T-helper 2 cell (primary cell): ENCODE data around the gene SLC13A3.

Experiments
- DNase-seq, 5 experiments: peaks; one replicate each; pipeline versions ENCODE4 v3.0.0 to v3.0.0-alpha.2; 2012 to 2022

The SLC13A3 gene

DNA sequence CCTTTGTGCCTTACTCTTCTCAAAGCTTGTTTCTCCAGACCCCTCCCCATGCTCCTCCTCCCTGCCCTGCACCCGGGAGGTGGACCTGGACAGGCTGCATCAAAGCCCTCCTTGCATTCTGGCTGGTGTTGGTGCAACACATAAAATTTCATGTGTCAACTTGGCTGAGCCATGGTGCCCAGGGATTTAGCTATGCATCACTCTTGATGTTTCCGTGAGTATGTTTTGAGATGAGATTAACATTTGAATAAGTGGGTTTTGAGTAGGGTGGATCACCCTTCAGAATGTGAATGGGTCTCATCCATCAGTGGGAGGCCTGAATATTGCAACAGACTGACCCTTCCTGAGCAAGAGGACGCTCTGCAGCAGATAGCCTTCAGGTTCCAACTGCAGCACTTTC lies 96.4 kb downstream of the SLC13A3 start:
- no peak for DNase-seq

DNA sequence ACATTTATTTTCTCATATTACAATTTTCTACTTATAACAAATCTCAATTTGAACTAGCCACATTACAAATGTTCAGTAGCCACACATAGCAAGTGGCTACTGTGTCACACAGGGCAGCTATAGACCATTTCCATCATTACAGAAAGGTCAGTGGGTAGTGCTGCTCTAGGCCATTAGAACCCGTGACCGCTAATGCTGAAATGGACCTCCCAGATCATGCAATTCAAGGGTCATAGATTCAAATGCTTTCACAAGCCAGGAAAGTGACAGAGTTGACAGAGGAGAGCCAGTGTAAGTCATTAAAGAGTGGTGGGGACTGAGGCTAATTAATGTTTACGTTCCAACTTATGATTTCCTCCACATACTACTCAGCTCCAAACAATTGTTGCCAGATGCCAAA lies 97.3 kb downstream of the SLC13A3 start:
- DNase-seq = no peak

DNA sequence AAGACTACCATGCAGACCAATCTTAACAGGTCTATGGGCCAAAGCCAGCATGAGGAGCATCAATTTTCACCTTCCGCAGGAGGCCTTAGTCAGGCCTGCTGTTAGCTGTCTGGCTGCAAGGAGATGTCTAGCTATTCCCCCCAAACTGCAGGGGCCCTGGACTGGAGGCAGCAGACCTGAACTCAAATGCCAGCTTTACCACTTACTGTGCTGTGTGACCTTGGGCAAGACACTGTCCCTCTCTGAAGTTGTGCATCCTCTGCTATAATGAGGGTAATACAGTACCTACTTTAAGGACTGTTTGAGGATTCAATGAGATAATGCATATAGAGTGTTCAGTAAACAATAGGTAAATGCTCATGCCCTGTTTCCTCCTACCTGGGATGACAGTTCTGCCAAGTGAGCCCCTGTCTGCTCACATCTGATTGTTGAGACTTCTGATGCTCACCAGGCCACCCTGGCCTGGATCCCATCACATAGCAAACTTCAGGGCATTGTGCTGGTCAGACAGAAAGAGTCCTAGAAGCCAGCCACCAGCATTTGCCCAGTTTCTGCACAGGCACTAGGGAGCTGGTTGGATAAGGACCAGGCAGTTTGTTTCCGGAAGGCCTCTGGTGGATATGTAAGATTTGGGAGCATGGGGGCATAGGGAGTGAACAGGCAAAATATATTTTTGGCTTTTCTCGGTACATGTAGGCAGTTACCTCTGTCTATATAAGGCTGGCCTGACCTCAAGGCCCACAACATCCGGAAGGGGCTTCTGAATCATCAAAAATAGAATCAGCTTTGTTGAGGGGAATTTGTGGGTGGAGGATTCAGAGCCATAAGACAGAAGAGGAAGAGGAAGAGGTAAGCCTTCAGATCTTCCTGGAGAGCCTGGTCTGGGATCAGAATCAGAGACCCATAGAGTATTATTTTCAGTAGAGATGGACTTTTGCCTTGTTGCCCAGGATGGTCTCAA lies 98.5 kb downstream of the SLC13A3 start:
- DNase-seq = peak in 2 of 5 experiments; percentile 23 to 80

DNA sequence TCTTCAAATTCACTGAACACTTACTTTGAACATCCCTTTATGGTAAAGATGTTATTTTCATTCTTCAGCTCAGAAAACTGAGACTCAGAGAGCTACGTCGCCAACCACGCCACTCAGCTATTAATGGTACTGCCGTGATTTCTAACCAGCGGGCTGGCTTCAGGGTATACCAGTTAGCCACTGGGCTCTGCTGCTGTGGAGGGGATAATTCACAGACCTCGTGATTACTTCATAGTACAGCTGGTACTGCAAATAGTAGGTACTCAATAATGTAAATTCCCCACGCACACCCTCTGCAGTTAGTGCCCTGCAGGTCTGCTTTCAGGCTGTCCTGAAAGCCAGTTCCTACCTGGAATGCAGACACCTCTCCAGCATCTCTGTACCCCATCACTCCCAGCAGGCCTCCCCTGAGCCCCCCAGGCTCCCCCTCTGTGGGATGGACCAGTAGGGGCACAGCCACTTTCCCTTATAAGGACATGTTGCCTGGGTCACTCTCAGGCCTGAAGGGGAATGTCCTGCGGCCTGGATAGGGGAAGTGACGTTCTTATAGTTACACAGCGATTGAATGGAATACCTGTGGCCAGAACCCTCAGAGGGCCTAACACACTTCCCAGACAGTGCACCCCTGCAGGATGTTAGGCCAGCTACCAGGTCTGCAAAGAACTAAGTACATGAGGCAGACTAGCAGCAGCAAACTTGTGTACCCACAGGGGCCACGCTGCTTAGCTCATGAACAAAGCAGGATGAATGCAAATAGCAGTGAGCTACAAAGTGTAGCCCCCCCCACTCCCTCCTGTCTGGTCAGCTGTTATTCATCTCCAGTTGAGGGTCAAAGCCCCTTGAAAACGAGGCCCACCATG lies 99.5 kb downstream of the SLC13A3 start:
- no peak for DNase-seq

DNA sequence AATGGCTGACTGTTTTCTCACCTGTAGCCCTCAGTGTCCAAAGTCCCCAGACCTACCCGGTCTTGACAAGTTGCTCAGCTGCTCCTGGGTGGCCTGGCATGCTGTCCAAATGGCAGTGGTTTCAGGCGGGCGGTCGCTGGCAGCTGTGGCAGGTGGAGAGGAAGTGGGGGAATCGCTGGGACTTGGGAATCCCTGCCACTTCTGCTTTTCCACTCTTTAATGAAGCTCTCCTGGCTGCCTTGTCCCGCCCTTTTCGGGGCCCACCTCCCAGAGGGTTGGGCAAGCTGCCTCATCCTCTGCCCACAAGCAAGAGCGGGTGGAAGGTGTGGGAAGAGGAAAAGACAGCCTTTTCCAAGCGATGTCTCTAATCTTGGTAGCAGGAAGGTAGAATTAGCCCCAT lies 100.8 kb downstream of the SLC13A3 start, which contains the start of gene OCSTAMP:
Gene OCSTAMP, minus strand, starts transcription at position 194 of the 400 bp plus-strand sequence. Its CDS starts 94 bp downstream, at position 100.
- DNase-seq = no peak

DNA sequence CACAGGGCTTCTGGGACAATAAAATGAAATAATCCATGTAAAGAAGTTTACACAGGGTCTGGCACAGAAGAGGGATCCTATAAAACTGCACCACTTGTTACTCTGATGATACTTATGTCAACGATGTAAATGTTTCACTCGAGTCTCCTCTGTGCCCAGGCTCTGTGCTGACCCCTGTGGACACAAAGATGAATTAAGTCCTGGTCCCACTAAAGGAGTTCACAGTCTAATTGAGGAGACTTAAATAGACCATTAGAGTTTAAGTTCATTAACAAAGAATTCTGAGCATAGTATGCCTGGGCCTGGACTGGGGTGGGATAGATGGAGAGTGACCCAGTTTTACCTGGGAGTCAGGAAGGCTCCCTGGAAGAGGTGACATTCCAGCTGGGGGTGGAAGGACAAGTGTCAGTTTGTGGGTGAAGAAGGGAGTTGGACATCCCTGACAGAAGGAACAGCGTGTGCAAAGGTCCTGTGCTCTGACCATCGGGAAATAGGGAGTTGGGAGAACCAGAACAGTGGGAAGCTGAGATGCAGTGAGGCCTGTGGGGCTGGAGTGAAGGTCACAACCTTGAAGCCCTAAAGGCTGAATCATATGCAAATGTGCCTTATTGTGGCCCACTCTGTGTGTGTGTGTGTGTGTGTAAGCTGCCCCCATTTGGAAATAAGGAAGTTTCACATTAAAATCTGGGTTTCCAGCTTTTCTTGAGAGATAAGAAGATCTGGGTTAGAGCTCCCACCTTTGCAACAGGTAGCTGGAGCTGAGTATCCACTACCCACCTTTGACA lies 101.9 kb downstream of the SLC13A3 start:
- no peak for DNase-seq

DNA sequence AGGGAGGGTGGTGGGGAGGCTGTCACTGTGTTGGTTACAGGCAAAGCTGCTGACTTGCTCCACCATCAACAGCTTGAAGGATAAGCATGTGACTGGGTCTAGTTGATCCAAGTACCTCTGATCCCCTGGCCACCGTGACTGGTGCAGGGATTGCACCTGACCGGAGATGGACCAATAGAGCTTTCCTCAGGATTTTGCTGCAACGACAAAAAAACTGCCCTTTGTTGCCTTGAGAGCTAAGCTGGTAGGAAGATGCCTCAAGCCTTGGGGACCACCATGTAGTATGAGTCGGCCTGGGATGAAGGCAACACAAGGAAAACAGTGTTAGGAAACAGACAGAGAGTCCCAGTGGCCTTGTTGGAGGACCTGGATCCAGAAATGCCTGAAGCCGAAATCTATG lies 102.6 kb downstream of the SLC13A3 start:
- no peak for DNase-seq

DNA sequence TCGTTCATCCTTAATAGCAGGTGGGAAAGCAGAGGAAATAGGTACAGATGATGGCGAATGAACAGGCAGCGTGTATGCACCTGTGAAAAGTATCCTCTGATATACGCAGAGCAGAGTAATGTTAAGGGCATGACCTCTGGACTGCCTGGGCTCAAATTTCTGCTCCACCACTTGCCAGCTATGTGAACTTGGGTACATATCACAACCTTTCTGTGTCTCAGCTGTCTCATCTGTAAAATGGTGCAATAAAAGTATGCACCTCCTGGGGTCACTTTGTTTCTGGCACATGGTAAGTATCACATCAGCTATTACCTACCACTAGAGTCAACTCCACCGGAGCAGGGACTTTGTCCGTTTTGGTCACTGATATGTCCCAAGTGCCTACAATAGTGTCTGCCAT lies 103.3 kb downstream of the SLC13A3 start:
- DNase-seq = no peak

DNA sequence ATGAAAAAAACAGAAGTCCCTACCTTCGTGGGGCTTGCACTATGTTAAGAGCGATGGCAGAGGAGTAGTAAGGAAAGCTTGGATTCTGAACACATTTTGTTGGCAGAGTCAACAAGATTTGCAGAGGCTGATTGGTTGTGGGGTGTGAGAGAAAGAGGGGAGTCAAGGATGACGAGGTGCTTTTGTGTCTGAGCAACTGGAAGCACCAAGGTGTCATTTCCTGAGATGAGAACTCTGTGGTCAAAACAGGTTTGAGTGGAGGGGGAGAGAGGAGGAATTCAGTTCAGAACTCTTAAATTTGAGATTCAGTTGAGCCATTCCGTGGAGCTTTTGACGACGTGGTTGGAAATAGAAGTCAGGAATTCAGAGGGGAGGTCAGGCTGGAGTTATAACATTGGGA lies 104.3 kb downstream of the SLC13A3 start:
- no peak for DNase-seq

DNA sequence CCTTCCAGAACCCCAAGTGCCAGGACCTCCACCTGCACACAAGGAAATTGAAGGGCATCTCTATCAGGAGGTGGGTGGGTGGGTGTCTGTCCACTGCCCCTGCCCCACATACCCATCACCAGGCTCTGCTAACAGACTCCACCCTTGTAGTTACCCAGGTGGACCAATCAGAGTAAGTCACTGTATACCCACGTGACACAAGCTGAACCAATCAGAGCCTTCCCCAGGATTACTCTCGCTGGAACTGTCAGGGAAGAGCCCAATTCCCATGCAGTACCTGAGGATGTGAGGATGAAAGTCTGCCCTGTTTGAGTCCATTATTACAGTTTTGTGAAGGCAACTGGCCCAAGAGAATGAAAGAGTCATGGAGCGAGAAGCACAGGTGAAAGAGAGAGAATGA lies 105.0 kb downstream of the SLC13A3 start:
- DNase-seq = no peak

DNA sequence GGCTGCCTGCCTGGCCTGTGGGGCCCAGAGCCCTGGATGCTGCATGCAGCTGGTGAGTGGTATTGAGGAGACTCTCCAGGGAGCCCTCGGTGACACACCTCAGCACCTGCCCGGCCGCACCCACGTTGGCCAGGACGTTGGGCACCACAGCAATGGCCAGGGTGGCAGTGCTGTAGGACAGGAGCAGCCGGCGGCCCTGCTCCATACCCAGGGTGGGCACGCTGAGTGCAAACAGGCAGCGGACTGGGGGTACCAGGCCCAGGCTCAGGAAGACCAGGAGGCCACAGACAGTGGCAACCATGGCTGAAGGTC lies 105.5 kb downstream of the SLC13A3 start:
- no peak for DNase-seq

DNA sequence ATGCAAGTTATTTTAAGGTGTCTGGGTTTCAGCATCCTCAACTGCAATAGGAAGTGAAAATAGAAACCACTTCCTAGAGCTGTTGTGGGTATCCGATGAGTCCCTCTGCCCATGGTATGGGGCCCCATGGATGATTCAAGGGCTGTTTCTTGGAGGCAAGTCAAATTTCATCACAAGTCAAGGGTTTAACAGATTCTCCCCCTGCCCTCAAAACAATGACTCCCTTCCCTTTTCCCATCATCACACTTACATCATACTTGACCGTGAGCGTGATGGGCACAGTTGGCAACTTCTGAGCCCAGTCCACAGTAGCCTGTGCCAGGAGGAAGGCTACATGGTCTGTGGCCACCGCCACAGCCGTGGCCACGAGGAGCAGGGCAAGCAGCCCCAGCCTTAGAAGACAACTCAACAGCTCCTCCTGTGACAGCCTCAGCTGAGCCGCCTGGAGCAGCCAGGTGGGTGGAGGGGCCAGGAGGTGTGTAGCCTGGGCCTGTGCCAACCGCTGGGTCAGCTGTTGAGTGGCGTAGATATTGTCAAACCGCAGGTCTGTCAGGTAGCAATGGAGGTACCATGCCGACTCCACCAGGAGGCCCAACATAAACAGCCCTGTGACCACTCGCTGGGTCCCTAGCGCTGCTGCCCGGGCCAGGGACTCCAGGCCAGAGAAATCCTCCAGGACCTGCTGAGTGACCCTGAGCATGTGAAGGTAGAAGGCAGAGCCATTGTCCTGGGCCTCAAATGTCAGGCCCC lies 106.0 kb downstream of the SLC13A3 start:
- peak in 3 of 5 experiments; percentile 5 to 83 (median 12) for DNase-seq

DNA sequence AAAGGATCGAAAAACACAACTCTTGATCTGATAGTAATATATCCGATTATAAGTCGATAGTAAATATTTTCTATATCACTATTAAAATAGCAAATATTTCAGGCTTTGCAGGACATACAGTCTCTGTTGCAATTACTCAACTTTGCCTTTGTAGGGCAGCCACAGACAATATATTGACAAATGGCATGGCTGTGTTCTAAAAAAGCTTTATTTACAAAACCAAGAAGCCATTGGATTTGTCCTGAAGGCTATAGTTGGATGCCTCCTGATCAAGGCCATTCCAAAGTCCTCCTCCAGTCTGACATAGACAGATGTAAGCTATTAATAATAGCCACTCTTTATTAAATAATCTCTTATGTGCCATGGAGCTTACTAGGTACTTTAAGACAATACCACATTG lies 106.7 kb downstream of the SLC13A3 start:
- no peak for DNase-seq

DNA sequence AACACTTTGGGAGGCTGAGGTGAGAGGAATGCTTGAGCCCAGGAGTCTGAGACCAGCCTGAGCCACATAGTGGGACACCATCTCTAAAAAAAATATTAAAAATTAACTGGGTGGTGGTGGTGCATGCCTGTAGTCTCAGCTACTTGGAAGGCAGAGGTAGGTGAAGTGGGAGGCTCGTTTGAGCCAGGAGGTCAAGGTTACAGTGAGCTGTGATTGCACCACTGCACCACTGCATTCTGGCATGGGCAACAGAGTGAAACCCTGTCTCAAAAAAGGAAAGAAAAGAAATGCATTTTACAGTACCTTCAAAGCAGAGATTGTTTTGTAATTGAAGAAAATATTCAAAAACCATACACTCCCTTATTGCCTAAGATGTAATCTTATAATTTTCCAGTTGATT lies 107.3 kb downstream of the SLC13A3 start:
- DNase-seq = no peak

DNA sequence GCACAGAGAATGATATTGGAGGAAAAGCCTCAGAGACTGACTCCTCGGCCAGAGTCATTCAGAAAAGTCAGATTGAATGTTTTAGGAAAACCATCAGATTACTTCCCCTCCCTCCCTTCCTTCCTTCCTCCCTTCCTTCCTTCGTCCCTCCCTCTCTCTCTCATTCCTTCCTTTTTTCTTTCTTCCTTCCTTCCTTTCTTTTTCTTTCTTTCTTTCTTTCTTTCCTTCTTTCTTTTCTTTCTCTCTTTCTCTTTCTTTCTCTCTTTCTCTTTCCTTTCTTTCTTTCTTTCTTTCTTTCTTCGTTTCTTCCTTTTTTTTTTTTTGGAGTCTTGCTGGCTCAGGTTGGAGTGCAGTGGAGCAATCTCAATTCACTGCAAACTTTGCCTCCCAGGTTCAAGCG lies 108.2 kb downstream of the SLC13A3 start:
- DNase-seq = no peak

DNA sequence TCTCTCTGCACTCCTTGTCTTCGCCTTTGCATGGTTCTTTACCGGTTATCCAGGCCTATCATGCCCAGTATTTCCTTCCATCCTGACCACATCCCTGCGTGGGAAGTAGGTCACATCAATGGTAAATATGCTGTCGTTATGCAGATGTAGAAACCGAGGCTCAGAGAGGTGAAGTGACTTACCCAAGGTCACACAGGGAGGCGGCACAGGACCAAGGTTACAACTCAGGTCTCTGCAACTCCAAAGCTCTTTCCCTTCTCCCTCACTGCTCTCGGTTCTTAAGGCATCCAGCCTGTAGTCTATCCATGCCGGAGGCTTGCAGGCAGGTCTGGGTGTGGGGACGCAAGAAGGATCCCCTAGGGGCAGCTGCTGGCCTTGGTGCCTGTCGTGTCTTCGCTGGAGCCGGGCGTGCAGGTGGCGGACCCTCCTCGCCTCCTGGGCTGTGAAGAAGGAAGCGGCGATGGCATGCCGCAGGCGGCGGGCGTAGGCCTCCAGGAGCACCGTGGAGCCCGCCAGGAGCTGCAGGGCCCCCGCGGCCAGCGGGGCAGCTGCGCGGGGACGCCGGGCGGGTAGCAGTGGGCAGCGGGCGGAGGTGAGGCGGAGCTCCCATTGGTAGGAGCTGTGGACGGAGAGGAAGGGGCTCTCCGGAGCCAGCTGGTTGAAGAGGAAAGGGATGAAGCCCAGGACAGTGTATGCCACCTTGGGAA lies 109.9 kb downstream of the SLC13A3 start:
- DNase-seq = no peak

DNA sequence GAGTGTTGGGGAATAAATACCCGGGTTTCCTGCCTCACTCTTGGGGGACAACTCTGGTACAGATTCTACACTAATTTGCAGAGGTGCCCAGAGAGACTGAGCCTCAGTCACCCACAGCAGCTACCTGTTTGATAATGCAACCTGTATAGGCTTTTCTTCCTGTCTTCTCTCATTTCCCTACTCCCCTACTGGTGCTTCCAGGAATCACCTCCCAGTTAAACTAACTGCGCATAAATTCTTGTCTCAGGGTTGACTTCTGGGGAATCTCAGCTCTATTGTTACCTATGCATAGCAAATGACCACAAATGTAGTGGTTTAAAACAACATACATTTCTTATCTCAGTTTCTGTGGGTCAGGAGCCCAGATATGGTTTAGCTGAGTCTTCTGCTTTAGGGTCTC lies 112.1 kb downstream of the SLC13A3 start:
- DNase-seq = no peak

DNA sequence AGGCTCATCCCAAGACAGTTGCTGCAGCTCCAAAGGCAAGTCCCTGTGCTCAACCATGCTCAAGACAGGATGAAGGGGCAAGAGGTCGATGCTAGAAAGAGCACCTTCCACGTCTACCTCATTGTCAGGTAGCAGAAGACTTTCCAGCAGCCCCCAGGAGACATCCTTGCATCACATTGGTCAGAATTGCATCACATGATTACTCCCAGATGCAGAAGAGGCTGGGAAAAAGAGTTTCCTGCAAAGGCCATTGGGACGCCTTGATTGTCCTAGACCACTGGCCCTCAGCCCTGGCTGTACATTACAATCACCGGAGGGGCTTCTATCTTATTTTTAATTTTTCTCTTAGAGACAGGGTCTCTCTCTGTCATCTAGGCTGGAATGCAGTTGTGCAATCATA lies 120.6 kb downstream of the SLC13A3 start:
- no peak for DNase-seq

DNA sequence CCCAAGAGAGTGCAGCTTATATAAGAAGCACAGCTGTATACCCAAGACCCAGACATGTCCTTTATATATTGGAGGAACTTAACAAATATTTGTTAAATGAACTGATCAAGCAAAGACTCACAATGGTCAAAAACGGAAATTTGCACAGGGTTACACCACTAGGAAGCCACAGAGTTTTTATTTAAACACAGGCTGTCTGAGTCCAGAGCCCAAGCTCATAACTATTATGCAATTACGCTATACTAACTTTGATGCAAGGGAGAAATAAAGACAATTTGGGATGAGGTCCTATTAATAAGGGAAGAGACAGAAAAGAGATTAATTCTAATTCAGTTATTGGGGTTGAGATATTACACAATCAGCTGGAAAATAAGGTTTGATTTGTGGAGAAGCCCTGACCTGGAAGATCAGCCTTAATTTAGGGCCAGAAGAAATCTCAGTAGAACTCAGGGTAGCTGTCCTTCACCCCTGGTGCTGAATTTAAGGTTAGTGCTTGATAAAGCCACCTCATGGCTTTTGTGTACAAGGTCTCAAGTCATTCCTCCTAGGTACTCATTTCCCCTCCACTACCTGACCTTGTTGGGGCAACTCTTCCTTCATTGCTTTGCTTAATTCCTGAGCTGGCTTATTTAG lies 127.4 kb downstream of the SLC13A3 start:
- DNase-seq = peak in 1 of 5 experiments; percentile 12

DNA sequence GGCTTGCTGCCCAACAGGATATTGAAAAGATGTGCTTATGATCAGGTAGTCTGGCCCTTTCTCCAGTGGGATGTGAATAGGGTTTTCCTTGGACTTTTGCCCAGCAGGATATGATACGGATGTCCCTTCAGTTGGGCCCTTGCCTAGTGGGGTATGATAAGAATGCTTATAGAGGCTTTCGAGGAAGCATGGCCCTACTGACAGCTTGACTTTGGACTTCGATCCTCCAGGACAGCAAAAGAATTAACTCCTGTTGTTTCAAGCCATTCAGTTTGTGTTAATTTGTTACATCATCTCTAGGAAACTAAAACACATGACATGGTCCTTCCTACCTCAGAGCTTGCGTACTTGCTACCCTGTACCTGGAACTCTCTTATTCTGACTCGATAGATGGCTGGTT lies 128.2 kb downstream of the SLC13A3 start:
- no peak for DNase-seq
